Keratinocyte (primary cell): ENCODE results near the gene IGF1R.

Source experiments
- CTCF ChIP-seq, 3 experiments: IDR thresholded peaks in 1 of 3; conservative IDR thresholded peaks in 1 of 3; optimal IDR thresholded peaks in 1 of 3; 2 replicates in 2 of 3; 3 replicates in 1 of 3; pipeline versions ENCODE3 to v1.5.1; 2011; ENCODE audit warnings: low read length in 3 of 3, mild to moderate bottlenecking in 3 of 3, moderate library complexity in 2 of 3, control low read depth in 1 of 3, inconsistent platforms in 1 of 3; ENCODE audit not compliant: insufficient read depth in 2 of 3; ENCODE audit errors: extremely low read depth in 1 of 3
- EZH2 ChIP-seq: IDR thresholded peaks from one replicate; pipeline ENCODE4 v1.6.1; 2012; ENCODE audit warnings: inconsistent platforms, mild to moderate bottlenecking, low read length, moderate library complexity

GRCh38 chr15:98789020-98789419 is 140.7 kb downstream of the IGF1R start:
- TF ChIP-seq CTCF (optimal IDR thresholded peaks at IDR 0.05 in 1 of 3, IDR thresholded peaks at IDR 0.05 in 1 of 3, conservative IDR thresholded peaks at IDR 0.05 in 1 of 3; ENCODE audit: extremely low read depth in 1 of 3, insufficient read depth in 2 of 3, low read length in 3 of 3) (no peak), EZH2 (no peak)
